GM12892 (cell line): ENCODE data around the gene INSYN2B.

Source experiments
- DNase-seq: peaks from one replicate; pipeline ENCODE4 v3.0.0; 2011; ENCODE audit not compliant: insufficient read length
- FAIRE-seq: peaks from 2 replicates; lab custom pipeline; 2011; peaks lifted over from hg19 to GRCh38; lab: Jason Lieb, UNC
- POLR2A ChIP-seq: IDR thresholded peaks from 2 replicates; pipeline ENCODE4 v1.6.1; 2011; ENCODE audit warnings: low read depth, low read length, control low read depth
- POLR2AphosphoS5 ChIP-seq: IDR thresholded peaks from 2 replicates; pipeline ENCODE4 v1.6.1; 2011; ENCODE audit warnings: low read depth, low read length, control low read depth
- TAF1 ChIP-seq: IDR thresholded peaks from 2 replicates; pipeline ENCODE4 v1.6.1; 2011; ENCODE audit warnings: low read depth, mild to moderate bottlenecking, control low read depth, low read length, borderline replicate concordance

INSYN2B gene

GRCh38 chr5:169944115-169944514 lies 36.2 kb downstream of the INSYN2B start:
- TF ChIP-seq POLR2AphosphoS5 = no peak
- DNase-seq (no peak), FAIRE-seq (no peak)

- TF ChIP-seq TAF1 = no peak
- no peak for TF ChIP-seq POLR2AphosphoS5
- no peak for TF ChIP-seq POLR2A
- no peak for DNase-seq
- FAIRE-seq = no peak
Observed at GRCh38 chr5:169943026-169943425, 37.3 kb downstream of the INSYN2B start.

GRCh38 chr5:169942181-169942580 lies 38.1 kb downstream of the INSYN2B start:
- FAIRE-seq (no peak), DNase-seq (no peak)
- no peak for TF ChIP-seq POLR2A
- TF ChIP-seq TAF1 = no peak
- TF ChIP-seq POLR2AphosphoS5 = no peak

GRCh38 chr5:169941542-169941941 lies 38.8 kb downstream of the INSYN2B start:
- FAIRE-seq (no peak), DNase-seq (no peak)
- TF ChIP-seq TAF1 (no peak), POLR2A (no peak), POLR2AphosphoS5 (no peak)

GRCh38 chr5:169939731-169940130 lies 40.6 kb downstream of the INSYN2B start:
- FAIRE-seq = no peak
- no peak for TF ChIP-seq POLR2A

GRCh38 chr5:169938439-169938838 lies 41.9 kb downstream of the INSYN2B start:
- no peak for TF ChIP-seq POLR2A
- no peak for TF ChIP-seq TAF1
- TF ChIP-seq POLR2AphosphoS5 = no peak

More at GRCh38 chr5:169939731-169940130, 40.6 kb downstream of the INSYN2B start:
- DNase-seq = no peak

GRCh38 chr5:169935762-169936161 lies 44.5 kb downstream of the INSYN2B start:
- DNase-seq (no peak), FAIRE-seq (no peak)
- TF ChIP-seq POLR2AphosphoS5 (no peak), POLR2A (no peak), TAF1 (no peak)

More at GRCh38 chr5:169938439-169938838, 41.9 kb downstream of the INSYN2B start:
- DNase-seq = no peak
- FAIRE-seq = no peak

GRCh38 chr5:169934990-169935389 lies 45.3 kb downstream of the INSYN2B start:
- no peak for FAIRE-seq
- DNase-seq = no peak
- no peak for TF ChIP-seq POLR2A

GRCh38 chr5:169933616-169934015 lies 46.7 kb downstream of the INSYN2B start:
- DNase-seq = no peak
- TF ChIP-seq POLR2AphosphoS5 (no peak), POLR2A (no peak), TAF1 (no peak)
- no peak for FAIRE-seq

GRCh38 chr5:169933127-169933526 lies 47.2 kb downstream of the INSYN2B start:
- FAIRE-seq (no peak), DNase-seq (no peak)
- TF ChIP-seq TAF1 = no peak
- no peak for TF ChIP-seq POLR2AphosphoS5
- no peak for TF ChIP-seq POLR2A

GRCh38 chr5:169923988-169924387 lies 56.3 kb downstream of the INSYN2B start:
- DNase-seq (no peak), FAIRE-seq (peak; percentile 58)
- TF ChIP-seq POLR2AphosphoS5 = no peak
- no peak for TF ChIP-seq TAF1
- TF ChIP-seq POLR2A = no peak

GRCh38 chr5:169922474-169922873 lies 57.8 kb downstream of the INSYN2B start:
- FAIRE-seq (no peak), DNase-seq (no peak)
- no peak for TF ChIP-seq TAF1

GRCh38 chr5:169921949-169922348 lies 58.3 kb downstream of the INSYN2B start:
- no peak for TF ChIP-seq TAF1
- no peak for TF ChIP-seq POLR2AphosphoS5
- no peak for TF ChIP-seq POLR2A
- FAIRE-seq (no peak), DNase-seq (no peak)

GRCh38 chr5:169921384-169921783 lies 58.9 kb downstream of the INSYN2B start:
- no peak for FAIRE-seq
- TF ChIP-seq POLR2AphosphoS5 = no peak
- TF ChIP-seq POLR2A = no peak
- TF ChIP-seq TAF1 = no peak
- no peak for DNase-seq
